ENCODE measurements around the gene COPZ1. TPM values are rescaled to one million over a fixed set of nuclear protein-coding genes. Genes with fewer than 3 reads are reported as not detected.
A peak's percentile ranks its signal among the peaks of the same experiment; 100 is the strongest.

The COPZ1 gene
- total and polyA plus RNA-seq, 9 of the 15 experiments (the other 6 are each of a cell fraction or from before 2014, with no cell fraction given): 137 to 487 (median 233) TPM

DNA sequence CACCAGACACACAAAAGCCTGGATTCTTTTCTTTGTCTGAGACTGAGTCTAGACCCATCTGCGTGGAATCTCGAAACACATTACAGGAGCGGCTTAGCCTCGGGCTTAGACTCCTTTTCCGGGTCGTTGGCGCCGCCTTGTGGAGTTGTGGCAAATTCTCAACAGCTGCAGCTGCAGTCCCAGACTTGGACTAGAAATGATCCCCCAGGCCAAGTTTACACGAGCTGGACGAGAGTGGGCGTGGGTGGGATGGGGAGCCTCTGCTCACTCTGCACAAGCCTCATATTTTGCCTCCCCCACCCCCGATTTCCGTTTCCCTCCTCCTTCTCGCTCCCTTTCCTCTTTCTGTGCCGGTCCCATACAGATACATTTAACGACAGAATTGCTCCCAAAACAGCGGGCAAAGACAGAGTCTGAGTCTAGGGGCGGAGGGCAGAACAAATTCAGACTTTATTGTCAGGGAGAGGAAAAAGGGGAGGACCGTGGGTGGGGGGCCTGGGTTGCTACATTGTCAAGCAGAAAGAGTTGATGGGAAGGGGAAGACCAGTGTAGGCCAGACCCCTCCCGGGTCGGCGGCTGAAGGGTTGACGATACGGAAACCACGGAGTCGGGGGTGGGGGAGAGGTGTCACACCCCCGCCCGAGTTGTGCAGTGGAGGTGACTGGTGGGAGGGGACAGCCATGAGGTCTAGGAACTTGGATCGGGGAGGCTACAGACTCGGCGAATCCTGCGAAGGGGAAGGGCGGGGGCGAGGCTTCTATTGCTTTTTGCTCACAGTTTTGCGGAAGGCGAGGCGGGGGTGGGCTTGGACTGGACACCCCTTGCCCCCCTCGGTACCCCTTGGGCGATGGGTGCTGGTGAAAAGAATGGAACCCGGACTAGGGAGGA is 44.0 kb downstream of the COPZ1 start (continued):
- TF ChIP-seq ELF2 (CRISPR knock-in tag; IDR thresholded peaks at IDR 0.05) (peak; percentile 75), MYC (IDR thresholded peaks at IDR 0.05; ENCODE audit: low read depth, low read length) (peak; percentile 67), MYC (CRISPR knock-in tag; IDR thresholded peaks at IDR 0.05; ENCODE audit: borderline replicate concordance, low read depth) (no peak), RBM39 (optimal IDR thresholded peaks at IDR 0.05; ENCODE audit: low read depth, low read length) (no peak), MEF2A (IDR thresholded peaks at IDR 0.05; ENCODE audit: control insufficient read depth, low read depth, low read length) (0 out of 2 replicates have a peak, but pooled peaks have one; percentile 11), CXXC5 (CRISPR knock-in tag; IDR thresholded peaks at IDR 0.05) (peak; percentile 16), SMC3 (conservative IDR thresholded peaks at IDR 0.05; ENCODE audit: insufficient read depth, low read depth, low read length) (peak; percentile 91), POLR2AphosphoS2 (IDR thresholded peaks at IDR 0.05; ENCODE audit: low read length) (peak; percentile 93), GABPA (tag; conservative IDR thresholded peaks at IDR 0.05; ENCODE audit: low read depth) (no peak), LARP7 (IDR thresholded peaks at IDR 0.05) (0 out of 2 replicates have a peak, but pooled peaks have one; percentile 31), DACH1 (IDR thresholded peaks at IDR 0.05; ENCODE audit: partially characterized antibody) (peak; percentile 31), MECOM (CRISPR knock-in tag; IDR thresholded peaks at IDR 0.05) (no peak), ZEB2 (IDR thresholded peaks at IDR 0.05) (no peak), XRCC5 (IDR thresholded peaks at IDR 0.05; ENCODE audit: low read depth, low read length) (peak; percentile 75; the same call in 1 of the 2 replicates), C11orf30 (IDR thresholded peaks at IDR 0.05; ENCODE audit: low read depth) (no peak)
- TF ChIP-seq, protein P1, sequence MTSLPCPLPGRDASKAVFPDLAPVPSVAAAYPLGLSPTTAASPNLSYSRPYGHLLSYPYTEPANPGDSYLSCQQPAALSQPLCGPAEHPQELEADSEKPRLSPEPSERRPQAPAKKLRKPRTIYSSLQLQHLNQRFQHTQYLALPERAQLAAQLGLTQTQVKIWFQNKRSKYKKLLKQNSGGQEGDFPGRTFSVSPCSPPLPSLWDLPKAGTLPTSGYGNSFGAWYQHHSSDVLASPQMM (CRISPR knock-in tag; IDR thresholded peaks at IDR 0.05): no peak
- TF ChIP-seq, protein P2, sequence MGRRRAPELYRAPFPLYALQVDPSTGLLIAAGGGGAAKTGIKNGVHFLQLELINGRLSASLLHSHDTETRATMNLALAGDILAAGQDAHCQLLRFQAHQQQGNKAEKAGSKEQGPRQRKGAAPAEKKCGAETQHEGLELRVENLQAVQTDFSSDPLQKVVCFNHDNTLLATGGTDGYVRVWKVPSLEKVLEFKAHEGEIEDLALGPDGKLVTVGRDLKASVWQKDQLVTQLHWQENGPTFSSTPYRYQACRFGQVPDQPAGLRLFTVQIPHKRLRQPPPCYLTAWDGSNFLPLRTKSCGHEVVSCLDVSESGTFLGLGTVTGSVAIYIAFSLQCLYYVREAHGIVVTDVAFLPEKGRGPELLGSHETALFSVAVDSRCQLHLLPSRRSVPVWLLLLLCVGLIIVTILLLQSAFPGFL (CRISPR knock-in tag; IDR thresholded peaks at IDR 0.05): no peak; the same call in 1 of the 2 replicates
- TF ChIP-seq, protein P3, sequence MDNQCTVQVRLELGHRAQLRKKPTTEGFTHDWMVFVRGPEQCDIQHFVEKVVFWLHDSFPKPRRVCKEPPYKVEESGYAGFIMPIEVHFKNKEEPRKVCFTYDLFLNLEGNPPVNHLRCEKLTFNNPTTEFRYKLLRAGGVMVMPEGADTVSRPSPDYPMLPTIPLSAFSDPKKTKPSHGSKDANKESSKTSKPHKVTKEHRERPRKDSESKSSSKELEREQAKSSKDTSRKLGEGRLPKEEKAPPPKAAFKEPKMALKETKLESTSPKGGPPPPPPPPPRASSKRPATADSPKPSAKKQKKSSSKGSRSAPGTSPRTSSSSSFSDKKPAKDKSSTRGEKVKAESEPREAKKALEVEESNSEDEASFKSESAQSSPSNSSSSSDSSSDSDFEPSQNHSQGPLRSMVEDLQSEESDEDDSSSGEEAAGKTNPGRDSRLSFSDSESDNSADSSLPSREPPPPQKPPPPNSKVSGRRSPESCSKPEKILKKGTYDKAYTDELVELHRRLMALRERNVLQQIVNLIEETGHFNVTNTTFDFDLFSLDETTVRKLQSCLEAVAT (IDR thresholded peaks at IDR 0.05): peak in 1 of 2 experiments; percentile 47; a peak in 1 of 4 replicates
- TF ChIP-seq, protein P4, sequence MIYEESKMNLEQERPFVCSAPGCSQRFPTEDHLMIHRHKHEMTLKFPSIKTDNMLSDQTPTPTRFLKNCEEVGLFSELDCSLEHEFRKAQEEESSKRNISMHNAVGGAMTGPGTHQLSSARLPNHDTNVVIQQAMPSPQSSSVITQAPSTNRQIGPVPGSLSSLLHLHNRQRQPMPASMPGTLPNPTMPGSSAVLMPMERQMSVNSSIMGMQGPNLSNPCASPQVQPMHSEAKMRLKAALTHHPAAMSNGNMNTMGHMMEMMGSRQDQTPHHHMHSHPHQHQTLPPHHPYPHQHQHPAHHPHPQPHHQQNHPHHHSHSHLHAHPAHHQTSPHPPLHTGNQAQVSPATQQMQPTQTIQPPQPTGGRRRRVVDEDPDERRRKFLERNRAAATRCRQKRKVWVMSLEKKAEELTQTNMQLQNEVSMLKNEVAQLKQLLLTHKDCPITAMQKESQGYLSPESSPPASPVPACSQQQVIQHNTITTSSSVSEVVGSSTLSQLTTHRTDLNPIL (CRISPR knock-in tag; IDR thresholded peaks at IDR 0.05): no peak
- TF ChIP-seq, protein P5, sequence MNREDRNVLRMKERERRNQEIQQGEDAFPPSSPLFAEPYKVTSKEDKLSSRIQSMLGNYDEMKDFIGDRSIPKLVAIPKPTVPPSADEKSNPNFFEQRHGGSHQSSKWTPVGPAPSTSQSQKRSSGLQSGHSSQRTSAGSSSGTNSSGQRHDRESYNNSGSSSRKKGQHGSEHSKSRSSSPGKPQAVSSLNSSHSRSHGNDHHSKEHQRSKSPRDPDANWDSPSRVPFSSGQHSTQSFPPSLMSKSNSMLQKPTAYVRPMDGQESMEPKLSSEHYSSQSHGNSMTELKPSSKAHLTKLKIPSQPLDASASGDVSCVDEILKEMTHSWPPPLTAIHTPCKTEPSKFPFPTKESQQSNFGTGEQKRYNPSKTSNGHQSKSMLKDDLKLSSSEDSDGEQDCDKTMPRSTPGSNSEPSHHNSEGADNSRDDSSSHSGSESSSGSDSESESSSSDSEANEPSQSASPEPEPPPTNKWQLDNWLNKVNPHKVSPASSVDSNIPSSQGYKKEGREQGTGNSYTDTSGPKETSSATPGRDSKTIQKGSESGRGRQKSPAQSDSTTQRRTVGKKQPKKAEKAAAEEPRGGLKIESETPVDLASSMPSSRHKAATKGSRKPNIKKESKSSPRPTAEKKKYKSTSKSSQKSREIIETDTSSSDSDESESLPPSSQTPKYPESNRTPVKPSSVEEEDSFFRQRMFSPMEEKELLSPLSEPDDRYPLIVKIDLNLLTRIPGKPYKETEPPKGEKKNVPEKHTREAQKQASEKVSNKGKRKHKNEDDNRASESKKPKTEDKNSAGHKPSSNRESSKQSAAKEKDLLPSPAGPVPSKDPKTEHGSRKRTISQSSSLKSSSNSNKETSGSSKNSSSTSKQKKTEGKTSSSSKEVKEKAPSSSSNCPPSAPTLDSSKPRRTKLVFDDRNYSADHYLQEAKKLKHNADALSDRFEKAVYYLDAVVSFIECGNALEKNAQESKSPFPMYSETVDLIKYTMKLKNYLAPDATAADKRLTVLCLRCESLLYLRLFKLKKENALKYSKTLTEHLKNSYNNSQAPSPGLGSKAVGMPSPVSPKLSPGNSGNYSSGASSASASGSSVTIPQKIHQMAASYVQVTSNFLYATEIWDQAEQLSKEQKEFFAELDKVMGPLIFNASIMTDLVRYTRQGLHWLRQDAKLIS (CRISPR knock-in tag; IDR thresholded peaks at IDR 0.05): peak; percentile 53; the same call in 1 of the 2 replicates
